HepG2 (cell line): Measurements from ENCODE around the gene BYSL. TPM values are rescaled to one million over a fixed set of nuclear protein-coding genes. Genes with fewer than 3 reads are reported as not detected.

Source experiments
- CREM ChIP-seq, 2 experiments: sonication (generic) in 1 of 2; formaldehyde crosslinking in 1 of 2; IDR thresholded peaks; 2 replicates each; pipeline versions ENCODE4 v1.4.0 to v1.6.1; 2016 to 2020; ENCODE audit warnings: antibody characterized with exemption in 1 of 2, mild to moderate bottlenecking in 1 of 2, missing genetic modification reagents in 1 of 2
- ISL2 ChIP-seq: sonication (generic); formaldehyde crosslinking; IDR thresholded peaks from 2 replicates; pipeline ENCODE4 v1.5.0; 2020; ENCODE audit warnings: missing genetic modification reagents
- KLF9 ChIP-seq: IDR thresholded peaks from 2 replicates; pipeline ENCODE4 v1.6.1; 2016; ENCODE audit warnings: low read depth
- MTA3 ChIP-seq: sonication (generic); formaldehyde crosslinking; IDR thresholded peaks from 2 replicates; pipeline ENCODE4 v1.4.0; 2020; ENCODE audit warnings: missing genetic modification reagents
- MXD1 ChIP-seq: sonication (generic); formaldehyde crosslinking; IDR thresholded peaks from 2 replicates; pipeline ENCODE4 v1.4.0; 2020; ENCODE audit warnings: mild to moderate bottlenecking, missing genetic modification reagents
- NR0B2 ChIP-seq: sonication (generic); formaldehyde crosslinking; IDR thresholded peaks from 2 replicates; pipeline ENCODE4 v1.4.0; 2020; ENCODE audit warnings: mild to moderate bottlenecking, missing genetic modification reagents
- TGIF2 ChIP-seq: IDR thresholded peaks from 2 replicates; pipeline ENCODE4 v1.6.1; 2016; ENCODE audit warnings: control low read depth, missing compliant biosample characterization
- ZBTB40 ChIP-seq, 2 experiments: fragments of 450-650 bp in 1 of 2; sonication (generic) in 1 of 2; formaldehyde crosslinking in 1 of 2; IDR thresholded peaks; 2 replicates each; pipeline versions ENCODE4 v1.6.1 to v1.8.0; 2016 to 2022; ENCODE audit warnings: antibody characterized with exemption in 1 of 2, mild to moderate bottlenecking in 1 of 2, missing genetic modification reagents in 1 of 2
- ZC3H4 ChIP-seq: sonication (generic); formaldehyde crosslinking; IDR thresholded peaks from 2 replicates; pipeline ENCODE4 v1.4.0; 2020; ENCODE audit warnings: missing genetic modification reagents, borderline replicate concordance
- ZNF253 ChIP-seq: sonication (generic); formaldehyde crosslinking; IDR thresholded peaks from 2 replicates; pipeline ENCODE4 v1.8.0; 2022; ENCODE audit warnings: mild to moderate bottlenecking, missing genetic modification reagents, borderline replicate concordance
- ZNF280D ChIP-seq: sonication (generic); formaldehyde crosslinking; IDR thresholded peaks from 2 replicates; pipeline ENCODE4 v1.5.1; 2020; ENCODE audit warnings: mild to moderate bottlenecking, missing genetic modification reagents
- polyA plus RNA-seq, 8 experiments: library from polyadenylated mRNA; depleted of rRNA in 3 of 8; stranded (reverse) in 7 of 8; unstranded in 1 of 8; fragments of >200 nt; fragmentation: Illumina TruSeq in 4 of 8; extraction: Trizol in 4 of 8; gene quantifications; 2 replicates each; pipeline versions ENCODE4 v1.2.1 to v1.2.3, GENCODE V29; 2011 to 2016; ENCODE audit warnings: low read depth in 4 of 8, missing spikeins in 1 of 8, mixed read lengths in 1 of 8; ENCODE audit not compliant: insufficient read depth in 1 of 8
- total RNA-seq, 5 experiments: library from RNA; depleted of rRNA; stranded (reverse); fragments of >200 nt; fragmentation: Illumina TruSeq; extraction: Trizol; gene quantifications; 2 replicates each; pipeline ENCODE4 v1.2.3, GENCODE V29; 2016; ENCODE audit warnings: low read depth in 1 of 5

Gene BYSL
- total and polyA plus RNA-seq, 2 of the 13 experiments (the other 11 are each of a cell fraction or from before 2014, with no cell fraction given): 27.9 to 28.6 TPM

GRCh38 chr6:41920921-41921711 is at the start of gene BYSL, which contains the start of gene MED20 (continued):
- peak; percentile 47; the same call in 1 of the 2 replicates for TF ChIP-seq ZBTB40 (IDR thresholded peaks at IDR 0.05)
- TF ChIP-seq ZBTB40 (CRISPR knock-in tag; IDR thresholded peaks at IDR 0.05): peak; percentile 67; the same call in 1 of the 2 replicates
- peak; percentile 98; the same call in 1 of the 2 replicates for TF ChIP-seq MXD1 (CRISPR knock-in tag)
- 0 out of 2 replicates have a peak, but pooled peaks have one; percentile 84 for TF ChIP-seq KLF9 (CRISPR knock-in tag)
- no peak; the same call in 1 of the 2 replicates for TF ChIP-seq ZNF280D (CRISPR knock-in tag)
- peak; percentile 83; the same call in 1 of the 2 replicates for TF ChIP-seq TGIF2
- peak; percentile 100 for TF ChIP-seq CREM (IDR thresholded peaks at IDR 0.05)
- peak; percentile 94 for TF ChIP-seq CREM (CRISPR knock-in tag; IDR thresholded peaks at IDR 0.05)
- TF ChIP-seq NR0B2 (CRISPR knock-in tag): peak; percentile 85; the same call in 1 of the 2 replicates
- peak; percentile 78; the same call in 1 of the 2 replicates for TF ChIP-seq ZNF253 (CRISPR knock-in tag)
- TF ChIP-seq ISL2 (CRISPR knock-in tag): peak; percentile 71; the same call in 1 of the 2 replicates
- TF ChIP-seq MTA3 (CRISPR knock-in tag): no peak
- TF ChIP-seq ZC3H4 (CRISPR knock-in tag): no peak; the same call in 1 of the 2 replicates
